ENCODE measurements around the gene TOMM5. TPM values are rescaled to one million over a fixed set of nuclear protein-coding genes. Genes with fewer than 3 reads are reported as not detected.

Gene TOMM5
- total RNA-seq, 6 donors from 2014 or later: 35.4 to 83.5 (median 54.2) TPM

- 93 to 95% methylated on average over 2 of the region's 2 CpGs for WGBS, 2 donors
- Histone ChIP-seq H3K36me3 (no peaks in the 10 kb centered on the region), H3K4me1 (no peaks in the 10 kb centered on the region), H3K27me3 (no peaks in the 10 kb centered on the region), H3K4me3 (no peak overlapping the region), H3K9me3 (peaks cover 0 to 6% (median 0%) of the 10 kb centered on the region in 4 donors), H3K27ac (no peak overlapping the region)
- TF ChIP-seq CTCF (IDR thresholded peaks at IDR 0.05) (no peak), POLR2AphosphoS5 (IDR thresholded peaks at IDR 0.05) (no peak), POLR2A (IDR thresholded peaks at IDR 0.05) (no peak), EP300 (IDR thresholded peaks at IDR 0.05) (no peak)
- DNase-seq (no peak), ATAC-seq (ENCODE audit: low FRiP score in 2 of 2) (no peak)
Measured at GRCh38 chr9:37561682-37562081, 30.7 kb downstream of the TOMM5 start.

- Histone ChIP-seq H3K4me3 (no peak overlapping the region), H3K9me3 (peaks cover 0 to 6% (median 0%) of the 10 kb centered on the region in 4 donors), H3K36me3 (no peaks in the 10 kb centered on the region), H3K4me1 (no peaks in the 10 kb centered on the region), H3K27ac (no peak overlapping the region), H3K27me3 (no peaks in the 10 kb centered on the region)
- ATAC-seq (ENCODE audit: low FRiP score in 2 of 2): no peak
- no peak for DNase-seq
- 88 to 96% methylated on average over 5 of the region's 5 CpGs for WGBS, 2 donors
- no peak for TF ChIP-seq CTCF (IDR thresholded peaks at IDR 0.05)
- TF ChIP-seq POLR2A (IDR thresholded peaks at IDR 0.05): no peak
Measured at GRCh38 chr9:37559855-37560592, 32.4 kb downstream of the TOMM5 start.

- no peaks in the 10 kb centered on the region for H3K4me1 ChIP-seq
- H3K27ac ChIP-seq: no peak overlapping the region
- TF ChIP-seq POLR2AphosphoS5 (IDR thresholded peaks at IDR 0.05) (no peak), POLR2A (IDR thresholded peaks at IDR 0.05) (no peak), CTCF (IDR thresholded peaks at IDR 0.05) (no peak), EP300 (IDR thresholded peaks at IDR 0.05) (no peak)
- H3K36me3 ChIP-seq: no peaks in the 10 kb centered on the region
- DNase-seq (no peak), ATAC-seq (ENCODE audit: low FRiP score in 2 of 2) (no peak)
- H3K4me3 ChIP-seq: no peak overlapping the region
- 80 to 91% methylated on average over 1 of the region's 1 CpG for WGBS, 2 donors
- H3K27me3 ChIP-seq: no peaks in the 10 kb centered on the region
- H3K9me3 ChIP-seq: peaks cover 0 to 4% (median 0%) of the 10 kb centered on the region in 4 donors
Measured at GRCh38 chr9:37559125-37559524, 33.3 kb downstream of the TOMM5 start.

- Histone ChIP-seq H3K4me3 (no peak overlapping the region), H3K36me3 (no peaks in the 10 kb centered on the region), H3K27me3 (no peaks in the 10 kb centered on the region), H3K4me1 (no peaks in the 10 kb centered on the region), H3K9me3 (no peaks in the 10 kb centered on the region), H3K27ac (no peak overlapping the region)
- ATAC-seq (ENCODE audit: low FRiP score in 2 of 2): no peak
- DNase-seq: no peak
- TF ChIP-seq CTCF (IDR thresholded peaks at IDR 0.05) (no peak), POLR2AphosphoS5 (IDR thresholded peaks at IDR 0.05) (no peak), EP300 (IDR thresholded peaks at IDR 0.05) (no peak), POLR2A (IDR thresholded peaks at IDR 0.05) (no peak)
Measured at GRCh38 chr9:37555786-37556185, 36.6 kb downstream of the TOMM5 start.

GRCh38 chr9:37554318-37554717 is 38.1 kb downstream of the TOMM5 start:
- ATAC-seq (ENCODE audit: low FRiP score in 2 of 2) (no peak), DNase-seq (no peak)
- 91 to 92% methylated on average over 3 of the region's 3 CpGs for WGBS, 2 donors
- no peaks in the 10 kb centered on the region for H3K9me3 ChIP-seq
- TF ChIP-seq CTCF (IDR thresholded peaks at IDR 0.05): no peak
- no peak for TF ChIP-seq EP300 (IDR thresholded peaks at IDR 0.05)
- no peak for TF ChIP-seq POLR2A (IDR thresholded peaks at IDR 0.05)
- no peak for TF ChIP-seq POLR2AphosphoS5 (IDR thresholded peaks at IDR 0.05)
- H3K27ac ChIP-seq: no peak overlapping the region
- H3K4me3 ChIP-seq: no peak overlapping the region
- no peaks in the 10 kb centered on the region for H3K4me1 ChIP-seq
- H3K27me3 ChIP-seq: no peaks in the 10 kb centered on the region
- no peaks in the 10 kb centered on the region for H3K36me3 ChIP-seq

Data from upper lobe of left lung (tissue), 6 donors.